ENCODE data around the gene CADPS2. TPM values are rescaled to one million over a fixed set of nuclear protein-coding genes. Genes with fewer than 3 reads are reported as not detected.

Gene CADPS2
- total RNA-seq, 2 donors from 2014 or later: 4.3 to 11.7 TPM

DNA sequence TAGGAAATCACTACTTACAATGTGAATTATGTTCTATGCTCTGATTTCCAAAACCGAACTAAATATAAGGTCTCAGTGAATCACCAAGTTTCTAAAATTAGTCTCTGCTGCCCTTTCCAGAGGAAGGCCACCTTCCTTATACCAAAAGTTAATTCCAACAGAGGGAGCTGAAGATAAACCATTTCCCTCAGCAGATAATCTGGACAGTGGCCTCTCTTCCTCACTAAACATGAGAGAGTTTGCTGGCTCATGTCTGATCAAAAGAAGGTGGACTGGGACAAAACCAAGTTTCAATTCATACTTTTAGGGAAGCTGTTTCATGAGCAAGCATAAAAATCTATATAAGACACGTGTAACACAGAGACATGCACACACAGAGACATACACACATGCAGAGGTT is 588.1 kb downstream of the CADPS2 start:
- H3K4me1 Mint-ChIP-seq: peaks cover 11% of the 10 kb centered on the region
- TF ChIP-seq, protein P1, sequence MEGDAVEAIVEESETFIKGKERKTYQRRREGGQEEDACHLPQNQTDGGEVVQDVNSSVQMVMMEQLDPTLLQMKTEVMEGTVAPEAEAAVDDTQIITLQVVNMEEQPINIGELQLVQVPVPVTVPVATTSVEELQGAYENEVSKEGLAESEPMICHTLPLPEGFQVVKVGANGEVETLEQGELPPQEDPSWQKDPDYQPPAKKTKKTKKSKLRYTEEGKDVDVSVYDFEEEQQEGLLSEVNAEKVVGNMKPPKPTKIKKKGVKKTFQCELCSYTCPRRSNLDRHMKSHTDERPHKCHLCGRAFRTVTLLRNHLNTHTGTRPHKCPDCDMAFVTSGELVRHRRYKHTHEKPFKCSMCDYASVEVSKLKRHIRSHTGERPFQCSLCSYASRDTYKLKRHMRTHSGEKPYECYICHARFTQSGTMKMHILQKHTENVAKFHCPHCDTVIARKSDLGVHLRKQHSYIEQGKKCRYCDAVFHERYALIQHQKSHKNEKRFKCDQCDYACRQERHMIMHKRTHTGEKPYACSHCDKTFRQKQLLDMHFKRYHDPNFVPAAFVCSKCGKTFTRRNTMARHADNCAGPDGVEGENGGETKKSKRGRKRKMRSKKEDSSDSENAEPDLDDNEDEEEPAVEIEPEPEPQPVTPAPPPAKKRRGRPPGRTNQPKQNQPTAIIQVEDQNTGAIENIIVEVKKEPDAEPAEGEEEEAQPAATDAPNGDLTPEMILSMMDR (conservative IDR thresholded peaks at IDR 0.05): no peak
- WGBS, 2 experiments (ENCODE audit: insufficient coverage in 1 of 2, insufficient read length in 1 of 2): 73 to 83% methylated on average over 1 to 2 of the region's 2 CpGs
- H3K9me3 Mint-ChIP-seq: no peaks in the 10 kb centered on the region
- peaks cover 79% of the 10 kb centered on the region for H3K27me3 ChIP-seq (ENCODE audit: control insufficient read depth, insufficient read depth, low read length, poor library complexity, severe bottlenecking)
- H3K27ac ChIP-seq (ENCODE audit: low read depth, low read length): no peak overlapping the region
- peaks cover 78% of the 10 kb centered on the region for H3K27me3 Mint-ChIP-seq (ENCODE audit: insufficient read depth)
- DNase-seq: no peak
- no peaks in the 10 kb centered on the region for H3K36me3 ChIP-seq (ENCODE audit: control insufficient read depth, insufficient read depth, low read length)
- no peak overlapping the region for H3K4me3 Mint-ChIP-seq
- H3K4me1 ChIP-seq (ENCODE audit: control insufficient read depth, insufficient read depth, low read length): no peaks in the 10 kb centered on the region
- H3K9ac ChIP-seq (ENCODE audit: extremely low read depth, low read length, poor library complexity, severe bottlenecking): no peak overlapping the region
- no peak overlapping the region for H3K27ac Mint-ChIP-seq
- no peaks in the 10 kb centered on the region for H3K36me3 Mint-ChIP-seq (ENCODE audit: low read depth)
- H3K4me3 ChIP-seq (ENCODE audit: low read length): no peak overlapping the region
- H3K9me3 ChIP-seq (ENCODE audit: control insufficient read depth, low read length): no peaks in the 10 kb centered on the region

DNA sequence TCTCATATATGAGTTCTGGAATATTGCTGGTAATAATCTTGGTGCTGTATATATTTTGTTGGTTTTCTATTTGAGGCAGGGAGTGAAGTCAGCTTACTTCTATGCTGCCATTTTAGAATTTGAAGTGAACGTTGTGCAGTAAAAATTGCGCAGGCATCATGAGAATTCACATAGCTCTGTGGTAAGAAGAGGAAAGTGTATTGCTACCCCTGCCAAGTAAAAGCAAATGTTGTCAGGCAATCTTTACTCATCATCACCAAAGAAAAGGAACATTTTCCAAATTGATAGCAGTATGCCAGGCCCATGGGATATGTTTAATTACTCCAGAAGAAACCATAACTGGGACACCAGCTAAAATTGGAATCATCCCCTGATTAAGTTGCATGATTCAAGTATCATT is 595.1 kb downstream of the CADPS2 start:
- TF ChIP-seq, protein P1 (conservative IDR thresholded peaks at IDR 0.05): no peak
- H3K9me3 Mint-ChIP-seq: peaks cover 14% of the 10 kb centered on the region
- no peak overlapping the region for H3K27ac Mint-ChIP-seq
- no peaks in the 10 kb centered on the region for H3K36me3 ChIP-seq (ENCODE audit: control insufficient read depth, insufficient read depth, low read length)
- H3K27me3 Mint-ChIP-seq (ENCODE audit: insufficient read depth): peaks cover 45% of the 10 kb centered on the region
- no peak for DNase-seq
- no peak overlapping the region for H3K9ac ChIP-seq (ENCODE audit: extremely low read depth, low read length, poor library complexity, severe bottlenecking)
- peaks cover 11% of the 10 kb centered on the region for H3K27me3 ChIP-seq (ENCODE audit: control insufficient read depth, insufficient read depth, low read length, poor library complexity, severe bottlenecking)
- H3K4me1 Mint-ChIP-seq: no peaks in the 10 kb centered on the region
- H3K36me3 Mint-ChIP-seq (ENCODE audit: low read depth): no peaks in the 10 kb centered on the region
- no peak overlapping the region for H3K4me3 Mint-ChIP-seq
- no peaks in the 10 kb centered on the region for H3K9me3 ChIP-seq (ENCODE audit: control insufficient read depth, low read length)
- 91% methylated on average over 2 of the region's 2 CpGs; no CpG with 5 or more reads in 1 of the 2 experiments for WGBS, 2 experiments (ENCODE audit: insufficient coverage in 1 of 2, insufficient read length in 1 of 2)
- no peak overlapping the region for H3K4me3 ChIP-seq (ENCODE audit: low read length)
- no peaks in the 10 kb centered on the region for H3K4me1 ChIP-seq (ENCODE audit: control insufficient read depth, insufficient read depth, low read length)
- H3K27ac ChIP-seq (ENCODE audit: low read depth, low read length): no peak overlapping the region

DNA sequence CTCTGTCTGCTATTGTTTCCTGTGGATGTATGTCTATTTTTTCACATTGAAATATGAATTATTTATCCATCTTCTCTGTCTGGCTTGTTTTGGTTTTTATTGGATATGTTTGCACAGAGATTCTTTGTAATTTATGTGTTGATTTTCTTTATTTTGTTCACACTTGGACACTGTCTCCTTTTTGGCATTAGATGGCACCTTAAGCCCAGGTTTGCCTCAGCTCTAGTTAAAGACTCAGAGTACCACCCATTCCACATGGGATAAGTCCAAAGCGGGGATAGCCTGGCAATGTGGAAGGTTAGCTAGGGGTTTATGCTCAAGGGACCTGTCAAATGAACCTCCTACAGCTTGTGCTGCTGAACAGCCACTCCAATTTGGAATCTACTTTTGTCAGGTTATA is 595.8 kb downstream of the CADPS2 start:
- H3K27ac Mint-ChIP-seq: no peak overlapping the region
- H3K4me3 Mint-ChIP-seq: no peak overlapping the region
- H3K27me3 ChIP-seq (ENCODE audit: control insufficient read depth, insufficient read depth, low read length, poor library complexity, severe bottlenecking): peaks cover 4% of the 10 kb centered on the region
- no peaks in the 10 kb centered on the region for H3K4me1 Mint-ChIP-seq
- no peak overlapping the region for H3K27ac ChIP-seq (ENCODE audit: low read depth, low read length)
- H3K4me3 ChIP-seq (ENCODE audit: low read length): no peak overlapping the region
- H3K9me3 ChIP-seq (ENCODE audit: control insufficient read depth, low read length): no peaks in the 10 kb centered on the region
- no peaks in the 10 kb centered on the region for H3K4me1 ChIP-seq (ENCODE audit: control insufficient read depth, insufficient read depth, low read length)
- no peak for DNase-seq
- TF ChIP-seq, protein P1 (conservative IDR thresholded peaks at IDR 0.05): no peak
- 95 to 100% methylated on average over 1 of the region's 1 CpG for WGBS, 2 experiments (ENCODE audit: insufficient coverage in 1 of 2, insufficient read length in 1 of 2)
- H3K9ac ChIP-seq (ENCODE audit: extremely low read depth, low read length, poor library complexity, severe bottlenecking): no peak overlapping the region
- peaks cover 41% of the 10 kb centered on the region for H3K27me3 Mint-ChIP-seq (ENCODE audit: insufficient read depth)
- peaks cover 14% of the 10 kb centered on the region for H3K9me3 Mint-ChIP-seq
- H3K36me3 ChIP-seq (ENCODE audit: control insufficient read depth, insufficient read depth, low read length): no peaks in the 10 kb centered on the region
- H3K36me3 Mint-ChIP-seq (ENCODE audit: low read depth): no peaks in the 10 kb centered on the region
